ENCODE data around the gene RAB29.

DNA sequence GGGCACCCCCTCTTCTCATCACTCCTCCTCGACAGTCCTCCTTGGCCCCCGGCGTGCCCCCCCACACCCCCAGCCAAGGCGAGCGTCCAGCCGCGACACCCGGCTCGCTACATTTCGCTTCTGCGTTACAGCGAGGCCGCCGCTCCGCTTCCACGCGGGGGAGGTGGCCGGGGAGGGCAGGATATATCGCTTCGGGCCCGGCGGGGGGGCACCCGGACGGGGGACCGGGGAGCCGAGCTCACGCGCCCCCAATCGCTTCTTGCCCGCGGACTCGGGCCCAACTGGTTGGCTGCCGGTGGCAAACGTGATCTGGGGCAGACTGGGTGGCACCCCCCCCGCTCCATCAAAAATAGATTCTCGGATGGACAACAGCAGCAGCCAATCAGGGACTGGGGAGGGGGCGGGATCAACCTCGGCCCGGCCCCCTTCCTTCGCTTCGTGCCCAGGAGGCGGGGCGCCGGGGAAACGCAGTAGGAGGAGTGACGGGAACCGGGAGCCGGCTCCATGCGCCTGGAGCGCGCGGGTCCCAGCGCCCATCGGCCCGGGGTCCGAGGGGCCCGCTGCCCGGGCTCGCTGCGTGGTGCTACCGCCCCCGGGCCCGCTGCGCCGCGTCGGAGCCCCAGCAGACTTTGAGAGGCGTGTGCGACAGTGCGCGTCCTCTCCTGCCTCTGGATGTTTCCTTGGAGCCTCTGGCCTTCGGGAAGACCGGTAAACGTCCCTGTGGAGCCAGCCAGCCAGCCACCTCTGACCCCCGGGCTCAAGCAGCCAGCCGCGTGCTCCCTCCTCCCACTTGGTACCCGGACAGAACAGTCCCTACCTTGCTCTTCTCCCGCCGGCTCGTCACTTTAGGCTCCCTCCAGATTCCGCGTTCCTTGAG lies 37.8 kb upstream of the RAB29 start, which contains the start of gene SLC41A1:
- TF ChIP-seq CTCF (IDR thresholded peaks at IDR 0.05) (peak in 1 of 5 experiments; percentile 6), POLR2A (IDR thresholded peaks at IDR 0.05) (peak; percentile 41), EP300 (IDR thresholded peaks at IDR 0.05; ENCODE audit: low read depth) (no peak)
